Common myeloid progenitor, CD34-positive (primary cell): ENCODE results near the gene LRRC10.

Experiments
- CTCF ChIA-PET: fragments of 350-600 bp; sonication (Branson Sonifier 250); formaldehyde crosslinking; loops from one replicate; lab custom pipeline; 2021; ENCODE audit warnings: antibody characterized with exemption; lab: Charles Lee
- POLR2A ChIA-PET: fragments of 350-600 bp; sonication (Branson Sonifier 250); formaldehyde crosslinking; loops from one replicate; lab custom pipeline; 2021; ENCODE audit warnings: antibody characterized with exemption; lab: Charles Lee
- DNase-seq, 3 donors: peaks; one replicate each; pipeline versions ENCODE4 v3.0.0 to v3.0.0-alpha.2; 2013
- H3K27ac ChIP-seq, 2 experiments: 1 replicate in 1 of 2; 2 replicates in 1 of 2; pipeline ENCODE4 v1.7.0; 2013; ENCODE audit warnings: inconsistent platforms in 2 of 2, low read length in 2 of 2, mild to moderate bottlenecking in 2 of 2, low read depth in 1 of 2, moderate library complexity in 1 of 2; ENCODE audit not compliant: severe bottlenecking in 2 of 2, insufficient read depth in 1 of 2, poor library complexity in 1 of 2
- H3K27me3 ChIP-seq, 5 experiments: replicated peaks in 2 of 5; 1 replicate in 3 of 5; 2 replicates in 2 of 5; pipeline versions ENCODE4 v1.6.1 to v1.7.0; 2013; ENCODE audit warnings: low read length in 4 of 5, mild to moderate bottlenecking in 2 of 5, moderate library complexity in 2 of 5, inconsistent platforms in 1 of 5; ENCODE audit not compliant: insufficient read depth in 5 of 5, control insufficient read depth in 4 of 5
- H3K36me3 ChIP-seq, 4 experiments: 1 replicate in 2 of 4; 2 replicates in 2 of 4; pipeline versions ENCODE4 v1.6.1 to v1.7.0; 2013; ENCODE audit warnings: low read length in 3 of 4, control low read depth in 1 of 4, mild to moderate bottlenecking in 1 of 4; ENCODE audit not compliant: control insufficient read depth in 4 of 4, insufficient read depth in 4 of 4
- H3K4me1 ChIP-seq, 4 experiments: 1 replicate in 3 of 4; 2 replicates in 1 of 4; pipeline versions ENCODE4 v1.6.1 to v1.7.1; 2013; ENCODE audit warnings: low read length in 3 of 4, mild to moderate bottlenecking in 3 of 4, control low read depth in 1 of 4, inconsistent platforms in 1 of 4, moderate library complexity in 1 of 4; ENCODE audit not compliant: control insufficient read depth in 4 of 4, insufficient read depth in 4 of 4; ENCODE audit errors: control extremely low read depth in 1 of 4
- H3K4me3 ChIP-seq, 7 experiments: 1 replicate in 4 of 7; 2 replicates in 3 of 7; pipeline versions ENCODE4 v1.5.1 to v1.7.0; 2013; ENCODE audit warnings: mild to moderate bottlenecking in 7 of 7, low read length in 6 of 7, moderate library complexity in 6 of 7, inconsistent platforms in 2 of 7, low read depth in 2 of 7, control low read depth in 1 of 7; ENCODE audit not compliant: insufficient read depth in 4 of 7, control insufficient read depth in 1 of 7; ENCODE audit errors: extremely low read depth in 1 of 7
- H3K9me3 ChIP-seq, 5 experiments: 1 replicate in 4 of 5; 2 replicates in 1 of 5; pipeline versions ENCODE4 v1.6.1 to v1.7.1; 2013; ENCODE audit warnings: low read length in 4 of 5, mild to moderate bottlenecking in 2 of 5, inconsistent platforms in 1 of 5, low read depth in 1 of 5, moderate library complexity in 1 of 5; ENCODE audit not compliant: control insufficient read depth in 4 of 5, insufficient read depth in 2 of 5; ENCODE audit errors: control extremely low read depth in 1 of 5
- WGBS: methylation state at CpG from one replicate; pipeline ENCODE4 v1.1.5; 2013; ENCODE audit not compliant: insufficient coverage; 5-methylcytosine and 5-hydroxymethylcytosine counted together

LRRC10 gene

GRCh38 chr12:69651922-69652321 lies 41.2 kb upstream of the LRRC10 start:
- Histone ChIP-seq H3K4me1 (no peaks in the 10 kb centered on the region), H3K36me3 (no peaks in the 10 kb centered on the region), H3K27ac (no peak overlapping the region), H3K27me3 (peaks cover 0 to 2% (median 0%) of the 10 kb centered on the region in 5 experiments), H3K9me3 (no peaks in the 10 kb centered on the region), H3K4me3 (no peak overlapping the region)
- WGBS = 94% methylated on average over 2 of the region's 3 CpGs
- CTCF ChIA-PET = interaction anchor here (1.1 kb wide), 1 partner anchor 10 kb away, joined by 3 read pairs; no protein-coding TSS in a partner anchor
- POLR2A ChIA-PET = no interaction called here
- no peak for DNase-seq

- no peak overlapping the region for H3K27ac ChIP-seq
- peaks cover 0 to 2% (median 0%) of the 10 kb centered on the region in 5 experiments for H3K27me3 ChIP-seq
- H3K9me3 ChIP-seq = no peaks in the 10 kb centered on the region
- 84% methylated on average over 3 of the region's 4 CpGs for WGBS
- ChIA-PET POLR2A (no interaction called here), CTCF (interaction anchor here (2.0 kb wide), 1 partner anchor 9 kb away, joined by 8 read pairs; no protein-coding TSS in a partner anchor)
- no peak overlapping the region for H3K4me3 ChIP-seq
- H3K36me3 ChIP-seq = no peaks in the 10 kb centered on the region
- no peak for DNase-seq
- H3K4me1 ChIP-seq = no peaks in the 10 kb centered on the region
Measured at GRCh38 chr12:69649529-69649928, 38.8 kb upstream of the LRRC10 start.

GRCh38 chr12:69648476-69648875 lies 37.8 kb upstream of the LRRC10 start:
- POLR2A ChIA-PET = no interaction called here
- no peaks in the 10 kb centered on the region for H3K4me1 ChIP-seq
- CTCF ChIA-PET = interaction anchor here (2.0 kb wide), 1 partner anchor 8 kb away, joined by 8 read pairs; no protein-coding TSS in a partner anchor
- no peaks in the 10 kb centered on the region for H3K36me3 ChIP-seq
- H3K27me3 ChIP-seq = peaks cover 0 to 2% (median 0%) of the 10 kb centered on the region in 5 experiments
- 100% methylated on average over 3 of the region's 3 CpGs for WGBS
- no peak for DNase-seq
- H3K9me3 ChIP-seq = no peaks in the 10 kb centered on the region
- H3K4me3 ChIP-seq = no peak overlapping the region
- no peak overlapping the region for H3K27ac ChIP-seq

DNA sequence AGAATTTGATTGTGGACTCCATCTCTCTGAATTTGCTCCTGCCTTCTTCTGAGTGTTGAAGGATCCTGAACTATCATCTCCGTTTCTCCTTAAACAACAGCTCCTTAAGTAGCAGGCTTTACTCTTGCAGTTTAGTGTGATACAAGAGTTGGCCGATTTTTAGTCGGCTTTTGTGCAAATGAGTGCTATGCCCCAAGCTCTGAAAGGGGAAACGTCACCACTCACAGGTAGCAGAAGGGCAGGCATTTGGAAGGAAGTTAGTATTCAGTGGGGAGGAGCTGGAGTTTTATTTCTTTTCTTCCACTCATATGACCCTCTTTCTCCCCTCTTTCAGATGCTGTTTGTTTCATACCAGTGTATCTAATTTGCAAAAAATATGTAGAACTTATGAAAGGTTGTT lies 36.5 kb upstream of the LRRC10 start:
- ChIA-PET CTCF (interaction anchor here (0.5 kb wide), 1 partner anchor 262 kb away, joined by 3 read pairs; no protein-coding TSS in a partner anchor), POLR2A (no interaction called here)
- Histone ChIP-seq H3K27ac (no peak overlapping the region), H3K27me3 (peaks cover 0 to 2% (median 0%) of the 10 kb centered on the region in 5 experiments), H3K9me3 (no peaks in the 10 kb centered on the region), H3K4me1 (no peaks in the 10 kb centered on the region), H3K36me3 (no peaks in the 10 kb centered on the region), H3K4me3 (no peak overlapping the region)
- no peak for DNase-seq
- no CpG with 5 or more reads among the region's 4 CpGs for WGBS

GRCh38 chr12:69645031-69645430 lies 34.3 kb upstream of the LRRC10 start:
- ChIA-PET POLR2A (no interaction called here), CTCF (interaction anchor here (0.9 to 1.2 kb wide), 3 partner anchors 9 to 18 kb away, joined by 3 to 4 read pairs (median 3); no protein-coding TSS in a partner anchor)
- 80% methylated on average over 1 of the region's 2 CpGs for WGBS
- Histone ChIP-seq H3K4me1 (no peaks in the 10 kb centered on the region), H3K4me3 (no peak overlapping the region), H3K27me3 (peaks cover 0 to 2% (median 0%) of the 10 kb centered on the region in 5 experiments), H3K27ac (no peak overlapping the region), H3K9me3 (no peaks in the 10 kb centered on the region), H3K36me3 (no peaks in the 10 kb centered on the region)
- DNase-seq = no peak

DNA sequence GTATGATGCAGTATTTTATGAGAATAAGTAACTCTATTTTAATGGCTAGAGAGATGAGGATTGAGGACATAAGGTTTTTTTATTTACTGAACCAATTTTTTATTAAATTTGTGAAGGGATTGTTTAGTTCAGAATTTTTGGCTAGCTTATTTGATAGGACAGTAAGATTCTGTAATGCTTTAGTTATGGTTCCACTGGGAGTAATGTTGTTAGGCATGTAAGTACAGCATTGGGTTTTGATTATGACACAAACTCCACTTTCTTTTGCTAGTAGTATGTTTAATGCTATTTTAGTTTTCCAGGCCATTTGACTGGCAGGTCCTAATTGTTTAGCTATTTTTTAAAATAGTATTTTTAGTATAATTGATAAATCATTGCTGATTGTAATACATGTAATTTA lies 33.8 kb upstream of the LRRC10 start:
- Histone ChIP-seq H3K4me1 (no peaks in the 10 kb centered on the region), H3K27me3 (peaks cover 0 to 2% (median 0%) of the 10 kb centered on the region in 5 experiments), H3K36me3 (no peaks in the 10 kb centered on the region), H3K4me3 (no peak overlapping the region), H3K27ac (no peak overlapping the region), H3K9me3 (no peaks in the 10 kb centered on the region)
- no peak for DNase-seq
- ChIA-PET POLR2A (no interaction called here), CTCF (interaction anchor here (0.9 to 1.2 kb wide), 3 partner anchors 8 to 19 kb away, joined by 3 to 4 read pairs (median 3); no protein-coding TSS in a partner anchor)

DNA sequence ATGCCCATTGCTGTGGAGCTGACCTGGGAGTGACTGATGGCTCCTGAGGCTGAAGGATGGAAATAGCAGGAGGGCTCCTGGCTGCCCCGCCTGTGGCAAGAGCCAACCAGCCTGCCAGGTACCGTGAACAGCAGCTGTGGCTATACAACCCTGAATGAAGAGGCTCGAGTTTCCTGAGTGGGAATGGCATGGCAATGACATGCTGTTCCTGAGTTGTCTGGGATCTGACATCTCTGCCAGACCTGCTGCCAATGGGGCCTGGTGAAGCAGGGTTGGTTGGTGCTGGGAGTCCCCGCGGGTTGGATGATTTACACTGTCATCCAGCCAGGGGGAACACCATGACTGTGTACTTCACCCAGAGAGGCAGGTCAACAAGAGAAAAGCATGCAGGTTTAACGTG lies 31.8 kb upstream of the LRRC10 start:
- Histone ChIP-seq H3K4me3 (no peak overlapping the region), H3K27me3 (no peaks in the 10 kb centered on the region), H3K4me1 (no peaks in the 10 kb centered on the region), H3K9me3 (no peaks in the 10 kb centered on the region), H3K36me3 (no peaks in the 10 kb centered on the region), H3K27ac (no peak overlapping the region)
- CTCF ChIA-PET = interaction anchor here (0.6 kb wide), 1 partner anchor 835 kb away, joined by 3 read pairs; no protein-coding TSS in a partner anchor
- POLR2A ChIA-PET = no interaction called here
- WGBS = 93% methylated on average over 6 of the region's 6 CpGs
- no peak for DNase-seq
